HG02623 (cell line): ENCODE data around the gene PDILT.
"Not testable (repeated sequence)": the region's sequence is repeated elsewhere in the genome, so short reads cannot be mapped to it uniquely, and the experiment has no call there.

Source experiments
- ATAC-seq: cut with Tn5 transposase; IDR thresholded peaks from one replicate; pipeline ENCODE4 v1.9.1; 2021; ENCODE audit warnings: moderate library complexity; ENCODE audit not compliant: unreplicated experiment

The PDILT gene

DNA sequence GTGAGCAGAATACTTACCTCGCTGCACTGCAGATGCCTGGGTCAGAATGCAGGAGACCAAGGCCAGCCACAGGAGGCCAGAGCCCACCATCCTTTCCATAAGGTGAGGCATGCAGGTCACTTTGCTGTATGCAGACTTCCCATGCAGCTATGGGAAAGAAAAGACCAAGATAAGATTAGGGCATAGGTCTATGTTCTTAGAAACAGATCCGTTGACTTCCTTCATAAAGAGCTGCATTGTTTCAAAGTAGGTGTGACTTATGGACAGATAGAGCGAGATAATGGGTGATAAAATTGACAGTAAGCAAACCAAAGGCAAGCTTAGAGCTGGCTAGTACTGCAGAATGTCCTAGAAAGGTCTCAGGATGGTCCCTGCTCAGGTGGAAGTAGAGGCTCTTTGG lies 78.2 kb downstream of the PDILT start:
- no peak for ATAC-seq

DNA sequence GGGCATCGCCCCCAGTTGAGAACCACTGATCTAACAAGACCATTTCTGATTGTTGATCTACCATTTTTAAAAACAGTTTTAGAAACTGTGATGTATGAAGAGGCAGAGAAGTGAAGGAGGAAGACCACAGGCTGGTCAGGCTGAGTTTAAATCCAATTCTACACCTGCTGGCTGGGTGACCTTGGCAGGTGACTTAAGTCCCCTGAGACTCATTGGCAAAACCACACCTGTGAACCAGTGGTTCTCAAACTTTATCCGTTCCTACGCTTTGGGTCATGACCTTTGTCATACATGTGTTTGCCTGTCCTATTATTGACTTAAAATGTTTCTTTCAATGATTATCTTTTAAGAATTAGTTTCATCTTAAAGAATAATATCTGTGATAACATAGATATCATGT lies 79.5 kb downstream of the PDILT start:
- ATAC-seq, result no peak

DNA sequence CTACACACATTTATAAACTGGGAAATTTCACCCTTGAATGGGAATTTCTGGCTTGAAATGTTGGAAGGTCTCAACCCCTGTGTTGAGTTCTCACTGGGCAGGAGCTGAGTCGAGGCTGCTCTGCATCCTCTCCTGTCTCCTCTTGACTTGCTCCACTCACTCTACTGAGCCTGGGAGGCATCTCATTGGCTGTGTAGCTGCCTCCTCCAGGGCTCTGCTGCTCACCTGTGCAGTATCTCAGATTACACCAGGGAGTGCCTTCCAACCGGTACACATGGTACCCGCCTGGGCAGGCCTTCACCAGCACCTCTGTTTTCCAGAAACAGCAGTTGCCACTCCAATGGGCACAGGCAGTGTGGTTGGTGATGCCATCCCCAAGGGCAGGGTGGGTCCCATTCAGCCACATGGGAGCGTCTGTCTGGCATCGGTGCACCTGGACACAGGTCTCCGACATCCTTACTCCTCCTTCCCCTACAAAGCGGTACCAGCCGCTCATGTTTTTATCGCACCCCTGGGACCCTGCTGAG lies 80.9 kb downstream of the PDILT start:
- ATAC-seq, result no peak

DNA sequence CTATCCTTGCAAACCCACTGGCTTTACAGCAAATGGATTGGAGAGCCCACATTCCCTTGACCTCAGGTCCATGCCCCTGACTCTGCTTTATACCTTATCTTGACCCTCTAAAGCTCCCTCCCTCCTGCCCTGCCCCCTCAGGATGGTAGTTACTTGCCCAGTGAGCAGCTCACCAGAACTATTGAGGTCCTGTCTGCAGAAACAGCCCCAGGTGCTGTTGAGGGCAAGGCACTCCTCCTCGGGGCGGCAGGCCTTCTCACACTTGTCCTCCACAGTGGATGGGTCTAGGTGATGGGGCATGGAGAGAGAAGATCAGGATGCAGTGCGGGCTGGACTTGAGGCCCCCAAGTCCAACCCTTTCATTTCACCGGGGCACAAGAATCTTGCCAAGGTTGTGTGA lies 81.8 kb downstream of the PDILT start:
- ATAC-seq, result no peak

DNA sequence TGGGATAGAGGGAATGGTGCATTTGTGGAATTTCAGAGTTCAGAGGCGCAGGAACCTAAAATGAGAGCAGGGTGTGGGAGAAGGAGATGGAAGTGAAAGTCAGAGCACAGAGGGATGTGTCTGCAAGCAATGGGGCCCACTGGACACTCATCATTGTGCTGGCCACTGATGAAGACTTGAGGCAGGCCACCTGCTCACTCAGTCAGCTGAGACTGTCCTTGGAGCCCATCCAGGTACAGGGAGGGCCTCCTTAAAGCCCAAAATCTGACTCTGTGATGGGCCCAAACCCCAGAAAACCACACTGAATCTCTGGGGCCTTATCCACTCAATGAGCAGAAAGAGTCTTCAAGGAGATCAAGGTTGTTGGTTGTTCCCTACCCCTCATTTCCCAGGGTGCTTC lies 82.9 kb downstream of the PDILT start:
- ATAC-seq, result no peak

DNA sequence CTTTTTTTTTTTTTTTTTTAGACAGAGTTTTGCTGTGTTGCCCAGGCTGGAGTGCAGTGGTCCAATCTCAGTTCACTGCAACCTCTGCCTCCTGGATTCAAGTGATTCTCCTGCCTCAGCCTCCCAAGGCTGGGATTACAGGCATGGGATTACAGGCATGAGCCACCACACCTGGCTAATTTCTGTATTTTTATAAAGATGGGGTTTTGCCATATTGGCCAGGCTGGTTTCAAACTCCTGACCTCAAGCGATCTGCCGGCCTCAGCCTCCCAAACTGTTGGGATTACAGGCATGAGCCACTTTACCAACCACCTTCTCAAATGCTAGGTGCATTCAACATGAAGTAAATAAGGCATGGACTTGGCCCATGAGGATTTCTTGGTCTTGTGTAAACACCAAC lies 83.5 kb downstream of the PDILT start:
- not testable (repeated sequence) for ATAC-seq

DNA sequence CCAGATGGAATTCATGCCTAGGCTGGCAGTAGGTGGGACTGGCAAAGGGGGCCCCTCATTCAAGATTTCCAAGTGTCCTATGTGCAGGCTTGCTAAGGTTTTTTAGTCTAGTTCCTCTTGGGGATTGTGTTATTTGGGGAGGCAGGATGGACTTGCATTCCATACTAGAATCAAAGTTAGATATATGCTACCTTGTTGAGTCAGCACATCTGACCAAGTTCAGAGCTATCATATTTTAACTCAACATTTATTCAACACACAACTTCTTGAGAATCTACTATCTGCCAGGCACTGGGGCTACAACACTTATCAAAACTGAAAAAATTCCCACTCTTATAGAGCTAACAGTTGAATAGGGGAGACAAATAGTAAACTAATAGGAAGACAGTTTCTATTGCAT lies 83.9 kb downstream of the PDILT start:
- no peak for ATAC-seq

DNA sequence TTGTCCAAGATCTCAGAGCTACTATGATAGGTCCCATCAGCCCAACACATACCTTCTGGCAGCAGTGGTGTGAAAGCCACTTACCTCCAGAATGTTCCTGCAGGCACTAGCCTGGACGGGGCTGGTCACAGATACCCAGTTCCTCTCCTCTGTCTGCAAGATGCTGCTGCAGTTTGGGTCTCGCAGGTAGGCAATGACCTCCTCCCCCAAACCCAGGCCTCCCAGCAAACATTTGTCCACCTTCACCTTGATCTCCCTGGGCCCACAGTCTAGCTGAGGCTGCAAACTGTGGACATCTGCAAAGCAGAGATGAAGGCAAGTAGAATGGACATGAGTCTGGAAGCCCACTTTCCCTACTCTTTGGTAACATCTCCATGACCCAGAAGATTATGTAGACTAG lies 84.4 kb downstream of the PDILT start:
- no peak for ATAC-seq

DNA sequence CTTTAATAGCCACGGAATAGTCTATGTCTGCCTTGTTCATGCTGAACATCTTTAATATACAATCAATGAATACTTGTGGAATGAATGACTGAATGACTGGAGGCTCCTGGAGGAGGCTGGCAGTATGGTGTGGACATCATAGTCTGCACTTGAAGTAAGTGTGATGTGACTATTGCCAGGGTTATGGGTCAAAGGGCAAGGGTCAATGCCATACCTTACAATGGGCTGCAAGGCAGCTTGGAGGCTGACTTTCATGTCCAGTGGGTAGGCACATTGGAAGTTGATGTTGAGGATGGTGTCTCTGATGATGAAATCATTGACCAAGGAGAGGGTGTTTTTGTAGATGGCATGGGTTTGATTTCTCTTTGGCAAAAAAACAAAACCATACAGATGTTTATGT lies 85.1 kb downstream of the PDILT start:
- no peak for ATAC-seq

DNA sequence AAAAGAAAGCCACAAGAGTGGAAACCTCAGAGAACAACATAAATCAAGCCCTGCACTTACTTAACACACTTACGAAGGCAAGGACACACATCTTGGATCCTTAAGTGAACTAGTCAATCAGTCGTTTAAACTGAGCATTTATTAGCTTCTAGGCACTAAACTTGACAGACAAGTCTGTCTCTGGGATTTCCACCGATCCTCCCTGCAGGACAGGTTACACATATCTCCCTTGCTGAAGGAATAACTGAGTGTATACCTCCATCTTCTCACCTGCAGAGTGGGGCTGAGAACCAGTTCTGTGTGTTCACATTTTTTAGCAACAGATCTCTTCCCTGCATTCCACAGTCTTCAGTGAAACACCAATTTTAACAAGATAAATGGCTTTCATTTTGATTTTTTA lies 86.1 kb downstream of the PDILT start:
- ATAC-seq, result no peak

DNA sequence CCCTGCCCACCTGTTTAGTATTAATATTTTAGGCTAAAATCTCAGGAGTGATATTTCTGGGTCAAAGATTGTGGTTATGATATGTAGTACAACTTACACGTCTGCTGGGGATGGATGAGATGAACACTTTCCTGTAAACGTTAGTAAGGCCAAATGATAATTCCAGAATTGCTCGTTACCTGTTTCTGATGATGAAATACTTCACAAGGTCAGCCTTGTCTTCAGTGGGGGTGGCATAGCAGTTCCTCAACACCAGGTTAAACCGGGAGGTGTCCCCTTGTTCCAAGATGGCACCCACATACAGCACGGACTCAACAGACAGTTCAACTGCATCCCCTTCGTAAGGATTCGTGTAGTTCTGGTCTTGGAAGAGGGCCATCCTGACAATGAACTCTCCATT lies 86.5 kb downstream of the PDILT start:
- ATAC-seq, result no peak

DNA sequence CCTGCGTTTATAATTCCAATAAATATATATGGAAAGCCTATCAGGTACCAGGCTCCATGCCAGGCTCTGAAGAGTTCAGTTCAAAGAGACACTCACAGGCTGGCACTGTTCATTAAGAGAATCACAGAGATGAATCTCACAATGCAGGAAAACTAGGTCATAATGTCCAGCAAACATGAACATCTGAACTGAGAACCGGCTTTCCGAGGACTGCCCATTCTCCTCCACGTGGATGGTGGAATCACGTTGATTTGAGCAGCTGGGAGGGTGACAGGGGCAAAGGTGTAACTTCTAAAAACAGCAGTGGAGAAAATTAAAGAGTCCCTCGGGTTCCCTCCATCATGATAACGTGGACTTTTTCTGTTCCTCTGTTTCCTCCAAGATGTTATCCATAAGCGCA lies 87.4 kb downstream of the PDILT start:
- no peak for ATAC-seq

DNA sequence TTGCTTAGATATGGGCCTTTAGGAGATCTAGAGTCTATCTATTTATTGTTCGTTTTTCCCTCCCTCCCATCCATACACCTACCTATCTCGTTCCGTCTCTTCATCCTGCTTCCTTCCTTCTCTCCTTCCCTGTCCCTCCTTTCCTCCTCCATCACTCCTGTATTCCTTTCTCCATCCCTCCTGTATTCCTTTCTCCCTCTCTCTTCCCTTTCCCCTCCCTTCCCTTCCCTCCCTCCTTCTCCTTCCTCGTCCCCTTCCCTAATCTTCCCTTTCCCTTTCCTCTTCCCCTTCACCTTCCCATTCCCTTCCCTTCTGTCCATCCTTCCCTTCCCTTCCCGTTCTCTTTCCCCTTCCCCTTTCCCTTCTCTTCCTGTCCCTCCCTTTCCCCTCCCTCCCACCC lies 87.8 kb downstream of the PDILT start:
- no peak for ATAC-seq

DNA sequence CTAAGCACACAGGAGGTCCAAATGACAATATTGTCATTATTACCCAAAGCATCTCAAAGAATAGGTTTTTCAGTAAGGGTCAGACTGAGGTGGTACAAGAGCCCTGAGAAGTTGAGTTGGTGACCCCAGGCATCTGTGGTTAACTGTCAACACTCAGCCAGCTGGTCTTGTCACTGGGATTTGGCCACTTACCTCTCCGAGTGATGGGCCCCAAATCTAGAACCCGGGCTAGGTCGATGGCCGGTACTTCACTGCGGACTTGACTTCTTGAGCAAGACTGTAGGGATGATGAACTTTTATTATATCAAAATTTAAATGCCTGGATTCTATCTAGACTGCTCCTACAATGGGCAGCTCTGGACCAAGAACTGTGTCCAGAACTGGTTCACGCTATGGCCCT lies 88.8 kb downstream of the PDILT start:
- ATAC-seq, result no peak

DNA sequence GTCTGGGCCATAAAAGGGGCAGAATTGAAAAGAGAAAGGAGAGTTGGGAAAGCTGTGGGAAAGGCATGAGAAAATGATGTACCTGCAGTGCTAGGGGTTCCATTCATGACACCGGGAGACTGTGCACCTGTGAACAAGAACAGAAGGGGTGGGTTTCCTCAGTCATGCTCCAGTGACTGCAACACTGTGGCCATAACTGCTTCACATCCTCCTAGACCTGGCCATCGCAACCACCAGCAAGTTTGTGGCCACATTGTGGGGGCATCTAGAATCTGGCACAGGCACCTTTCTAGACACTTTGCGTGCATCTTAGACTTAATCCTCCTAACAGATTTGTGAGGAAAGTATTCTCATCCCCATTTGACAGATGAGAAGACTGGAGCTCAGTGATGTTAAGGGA lies 90.0 kb downstream of the PDILT start:
- ATAC-seq, result no peak

DNA sequence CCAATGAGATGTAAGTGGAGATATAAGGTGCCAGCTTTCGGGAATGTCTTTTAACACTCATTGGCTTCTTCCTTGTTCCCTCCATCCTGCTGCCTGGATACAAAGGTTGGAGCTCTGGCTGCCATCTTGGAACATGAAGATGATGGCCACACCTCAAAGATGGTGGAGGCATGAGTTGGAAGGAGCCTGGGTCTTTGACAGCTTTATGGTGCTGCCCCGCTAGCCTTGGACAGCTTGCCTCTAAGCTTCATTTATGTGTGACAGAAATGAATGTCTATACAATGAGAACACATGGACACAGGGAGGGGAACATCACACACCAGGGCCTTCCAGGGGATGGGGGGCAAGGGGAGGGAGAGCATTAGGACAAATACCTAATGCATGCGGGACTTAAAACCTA lies 90.8 kb downstream of the PDILT start:
- ATAC-seq, result no peak

DNA sequence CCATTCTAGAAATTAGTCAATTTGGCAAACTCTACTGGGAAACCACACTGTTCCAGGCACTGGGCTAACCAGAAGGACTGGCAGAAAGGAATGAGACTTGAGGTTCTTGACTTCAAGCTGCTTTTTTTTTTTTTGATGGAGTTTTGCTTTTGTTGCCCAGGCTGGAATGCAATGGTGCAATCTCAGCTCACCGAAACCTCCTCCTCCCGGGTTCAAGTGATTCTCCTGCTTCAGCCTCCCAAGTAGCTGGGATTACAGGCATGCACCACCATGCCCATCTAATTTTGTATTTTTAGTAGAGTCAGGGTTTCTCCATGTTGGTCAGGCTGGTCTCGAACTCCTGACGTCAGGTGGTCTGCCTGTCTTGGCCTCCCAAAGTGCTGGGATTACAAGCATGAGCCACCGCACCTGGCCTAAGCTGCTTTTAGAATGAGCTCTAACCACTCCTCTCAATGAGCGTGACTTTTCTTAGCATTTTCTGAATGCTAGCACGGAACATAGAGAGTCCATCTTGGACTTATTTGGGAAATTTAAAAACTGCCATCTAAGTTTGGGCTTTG lies 91.9 kb downstream of the PDILT start:
- not testable (repeated sequence) for ATAC-seq

DNA sequence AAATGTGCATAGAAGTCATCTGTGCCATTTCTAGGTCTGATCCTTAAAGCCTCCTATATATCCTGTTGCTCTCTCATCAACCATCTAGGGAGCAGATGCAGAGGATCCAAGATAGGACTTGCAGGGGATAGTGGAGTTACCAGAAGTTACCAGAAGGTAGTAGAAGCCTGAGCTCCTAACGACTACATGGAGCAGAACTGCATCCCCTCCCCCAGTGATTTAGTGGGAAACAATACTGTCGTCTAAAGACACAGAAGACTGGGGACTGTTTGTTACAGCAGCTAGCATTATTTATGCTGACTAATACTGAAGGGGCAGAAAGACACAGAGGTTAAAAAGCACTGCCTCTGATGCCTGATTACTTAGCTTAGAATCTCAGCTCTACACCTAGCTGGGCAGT lies 93.0 kb downstream of the PDILT start:
- ATAC-seq, result no peak

DNA sequence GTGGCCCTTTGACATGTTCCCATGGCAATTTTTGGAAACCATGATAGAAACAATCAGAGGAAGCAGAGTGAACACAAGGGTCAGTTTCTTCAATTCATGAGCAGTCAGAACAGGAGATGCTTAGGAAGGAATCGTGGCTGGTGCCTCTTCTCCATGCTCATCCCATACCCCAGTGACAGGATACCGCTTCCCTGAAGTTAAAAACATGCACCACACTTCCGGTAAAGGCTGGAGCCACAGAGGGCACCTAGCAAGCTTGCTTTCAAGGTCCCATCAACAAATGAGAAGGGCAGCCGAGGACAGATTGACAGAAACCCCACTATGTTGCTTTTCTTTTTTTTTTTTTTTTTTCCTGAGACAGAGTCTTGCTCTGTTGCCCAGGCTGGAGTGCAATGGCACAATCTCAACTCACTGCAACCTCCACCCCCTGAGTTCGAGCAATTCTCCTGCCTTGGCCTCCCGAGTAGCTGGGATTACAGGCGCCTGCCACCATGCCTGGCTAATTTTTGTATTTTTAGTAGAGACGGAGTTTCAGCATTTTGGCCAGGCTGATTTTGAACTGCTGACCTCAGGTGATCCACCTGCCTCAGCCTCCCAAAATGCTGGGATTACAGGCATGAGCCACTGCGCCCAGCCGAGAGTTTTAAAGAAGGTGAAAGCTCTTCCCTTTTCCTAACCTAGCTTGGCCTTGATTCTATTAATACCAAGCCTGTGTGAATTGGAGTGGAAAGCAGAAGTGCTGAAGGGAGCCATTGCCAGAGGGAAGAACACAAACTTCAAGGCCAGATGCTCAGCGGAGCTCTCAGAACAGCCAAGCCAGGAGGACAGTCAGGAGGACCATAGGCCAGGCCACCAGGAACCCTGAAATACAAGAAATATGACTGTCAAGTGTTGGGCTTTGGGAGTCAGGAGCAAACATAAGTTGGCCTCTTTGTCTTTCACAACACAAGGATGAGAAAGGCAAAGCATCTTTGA lies 93.8 kb downstream of the PDILT start:
- no peak for ATAC-seq

DNA sequence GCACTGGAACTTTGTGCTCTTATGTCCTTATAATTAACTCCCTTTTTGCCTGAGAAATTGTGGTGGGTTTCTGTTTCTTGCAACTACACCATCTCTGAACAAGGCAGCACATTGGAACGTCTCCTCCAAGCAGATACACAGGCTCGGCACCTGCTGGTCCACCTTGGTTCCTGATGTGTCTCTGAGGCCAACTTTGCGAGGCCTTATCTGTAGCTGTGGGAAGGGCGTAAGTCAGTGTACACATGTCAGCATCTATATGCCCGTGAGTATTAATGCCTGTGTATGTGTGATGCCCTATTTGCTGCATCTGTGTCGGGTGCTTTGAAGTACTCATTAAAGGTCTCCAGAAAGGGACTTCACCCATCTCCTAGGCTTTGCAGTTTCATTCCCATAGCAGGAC lies 94.8 kb downstream of the PDILT start:
- ATAC-seq, result no peak
